NOMO-1 treated with DMSO at 0.1 percent for 48 hours (cell line): ENCODE data around the gene PLCB1.
"Not testable (repeated sequence)": the region's sequence is repeated elsewhere in the genome, so short reads cannot be mapped to it uniquely, and the experiment has no call there.

Experiments
- DNase-seq: peaks from one replicate; lab custom pipeline; 2025; ENCODE audit not compliant: unreplicated experiment; lab: John Stamatoyannopoulos, UW

PLCB1 gene

DNA sequence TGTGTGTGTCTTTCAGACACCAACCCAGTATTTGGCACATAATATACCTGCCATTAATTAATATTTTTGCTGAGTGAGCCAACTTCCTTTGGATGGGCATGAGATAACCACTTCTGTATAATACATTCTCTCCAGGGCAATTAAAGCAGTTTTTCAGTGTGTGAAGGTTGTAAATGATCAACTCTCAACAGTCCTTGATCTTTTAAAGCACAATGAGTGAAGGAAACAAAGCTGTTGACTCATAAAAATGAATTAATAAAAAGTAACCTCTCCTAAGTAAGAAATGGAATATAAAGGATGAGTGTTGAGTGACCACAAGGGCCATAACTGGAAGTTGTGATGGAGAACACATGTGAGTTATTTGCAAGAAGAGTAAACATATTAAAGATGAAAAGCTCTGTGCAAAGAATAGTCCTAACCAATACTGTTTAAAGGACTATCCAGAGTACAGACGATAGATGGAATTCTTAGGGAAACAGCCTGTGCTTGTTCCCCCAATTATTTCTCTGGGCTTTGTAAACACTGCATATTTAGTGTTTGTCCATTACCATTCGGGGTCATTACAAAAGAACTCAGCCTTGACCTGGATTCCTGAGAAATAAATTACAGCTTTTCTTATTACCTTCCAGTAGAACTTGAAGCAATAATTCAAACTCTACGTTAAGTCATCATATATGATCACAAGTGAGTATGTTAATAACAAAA is 446.2 kb downstream of the PLCB1 start:
- no peak for DNase-seq

DNA sequence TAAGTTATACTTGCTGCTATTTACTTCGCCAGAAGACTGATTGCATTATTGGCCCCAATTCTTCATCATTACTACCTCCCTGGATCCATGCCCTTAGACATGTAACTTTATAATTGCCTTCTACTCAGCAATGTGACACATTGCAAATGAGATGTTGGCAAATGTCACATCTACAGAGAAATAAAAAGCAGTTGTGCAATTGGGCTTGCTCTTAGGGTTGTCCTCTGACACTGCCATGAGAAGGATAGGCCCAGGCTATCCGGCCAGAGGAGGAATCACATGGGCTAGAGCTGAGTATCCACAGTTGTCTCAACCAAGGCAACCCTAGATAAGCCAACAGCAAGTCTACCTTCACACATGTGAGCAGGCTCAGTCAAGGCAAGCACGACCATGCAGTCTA is 447.0 kb downstream of the PLCB1 start:
- DNase-seq = no peak

DNA sequence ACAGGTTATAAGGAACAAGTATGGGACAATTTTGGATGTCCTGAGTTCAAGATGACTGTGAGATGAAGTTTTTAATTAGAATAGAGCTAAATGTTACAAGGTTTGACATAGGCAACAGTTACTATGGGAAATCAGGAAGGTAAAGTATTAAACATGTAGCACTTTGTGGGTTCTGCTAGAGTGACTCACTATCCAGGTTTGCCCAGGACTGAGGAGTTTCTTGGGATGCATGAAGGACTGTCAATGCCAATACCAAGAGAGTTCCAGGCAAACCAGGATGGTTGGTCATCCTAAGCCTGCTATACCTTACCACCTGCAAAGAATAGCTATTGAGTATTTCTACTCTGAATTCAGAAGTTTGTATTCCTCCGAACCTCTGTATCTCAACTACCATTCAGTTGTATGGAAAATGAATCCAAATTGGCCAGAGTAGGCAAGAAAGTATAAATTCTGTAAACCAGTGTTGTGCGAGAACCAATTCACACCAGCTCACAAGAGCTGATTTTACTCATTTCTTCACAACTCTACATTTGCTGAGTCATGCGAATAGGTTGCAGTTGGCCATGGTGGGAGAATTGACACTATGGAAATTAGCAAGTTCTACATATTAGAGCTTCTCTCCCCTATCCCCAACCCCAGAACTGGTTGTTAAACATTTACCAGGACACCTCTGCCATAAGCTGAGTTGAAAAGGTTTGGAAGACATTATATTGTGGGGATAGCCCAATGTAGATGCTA is 449.5 kb downstream of the PLCB1 start:
- no peak for DNase-seq

DNA sequence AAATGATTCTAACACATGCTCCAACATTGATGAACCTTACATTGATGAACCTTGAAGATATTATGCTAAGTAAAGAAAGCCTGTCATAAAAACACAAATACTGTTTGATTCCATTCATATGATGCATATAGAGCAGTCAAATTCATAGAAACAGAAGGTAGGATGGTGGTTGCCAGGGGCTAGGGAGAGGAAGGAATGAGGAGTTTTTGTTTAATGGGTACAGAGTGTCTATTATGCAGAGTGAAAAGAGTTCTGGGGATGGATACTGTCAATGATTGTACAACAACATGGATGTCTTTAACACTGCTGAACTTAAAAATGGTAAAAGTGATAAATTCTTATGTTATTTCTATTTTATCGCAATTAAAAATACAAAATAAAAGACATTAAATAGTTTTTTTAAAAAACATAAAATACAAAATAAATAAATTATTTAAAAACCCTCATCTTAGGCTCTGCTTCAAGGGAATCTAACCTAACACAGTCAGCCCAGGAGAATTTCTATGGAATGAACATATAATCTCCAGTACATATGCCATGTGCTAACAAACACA is 451.0 kb downstream of the PLCB1 start:
- no peak for DNase-seq

DNA sequence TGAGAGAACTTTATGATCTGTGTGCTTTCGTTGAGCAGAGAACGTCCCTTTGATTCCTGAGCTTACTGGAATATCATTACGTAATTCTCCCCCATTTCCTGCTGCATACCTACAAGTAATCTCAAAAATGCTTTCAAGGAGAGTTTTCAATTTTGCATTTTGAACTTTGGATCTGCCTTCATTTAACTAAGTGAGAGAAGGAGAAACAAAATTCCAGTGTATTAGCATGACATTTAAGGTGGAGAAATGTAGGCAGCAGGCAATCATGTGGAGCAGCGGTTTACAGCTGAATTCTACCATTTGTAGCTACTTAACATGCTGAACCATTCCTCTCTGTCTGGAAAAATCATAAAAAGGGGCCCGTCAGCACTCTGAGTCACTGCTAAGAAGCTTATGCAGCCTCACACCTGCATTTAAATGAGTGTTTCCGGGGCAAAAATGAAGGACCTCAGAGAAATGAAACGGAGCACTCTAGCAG is 451.5 kb downstream of the PLCB1 start:
- no peak for DNase-seq

DNA sequence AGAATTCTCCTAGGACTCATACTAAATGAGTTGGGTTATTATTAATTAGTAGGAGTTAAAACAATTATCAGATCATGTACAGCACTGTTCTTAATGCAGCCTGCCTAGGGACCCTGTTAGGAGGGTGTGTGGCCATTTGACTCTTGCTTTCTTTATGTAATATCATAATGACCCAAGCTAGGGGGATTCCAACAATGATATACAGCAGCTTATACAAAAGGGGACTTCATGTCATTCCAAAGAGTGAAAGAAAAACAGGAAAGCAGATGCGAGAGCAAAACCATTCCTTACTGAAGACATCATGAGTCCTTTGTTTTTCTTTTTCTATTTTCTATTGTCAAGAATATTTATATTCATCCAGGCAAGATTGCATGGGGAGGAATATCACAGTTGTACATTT is 455.2 kb downstream of the PLCB1 start:
- no peak for DNase-seq

DNA sequence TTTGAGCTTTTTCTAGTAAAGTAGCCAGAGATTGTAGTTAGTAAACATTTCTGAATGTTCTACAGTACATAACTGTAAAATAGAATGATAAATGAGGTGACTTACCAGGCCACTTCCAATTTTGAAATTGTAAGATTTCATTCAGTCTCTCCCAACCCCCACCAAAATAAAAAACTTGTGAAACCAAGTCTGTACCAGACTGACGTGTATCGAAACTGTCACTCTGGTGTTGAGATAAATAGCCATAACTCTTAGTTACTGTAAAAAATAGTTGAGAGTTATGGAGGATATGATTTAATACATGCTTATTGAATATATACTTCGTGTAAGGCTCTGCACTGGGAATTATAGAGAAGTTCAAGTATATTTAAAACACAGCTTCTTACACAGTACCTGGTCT is 455.7 kb downstream of the PLCB1 start:
- DNase-seq = no peak

DNA sequence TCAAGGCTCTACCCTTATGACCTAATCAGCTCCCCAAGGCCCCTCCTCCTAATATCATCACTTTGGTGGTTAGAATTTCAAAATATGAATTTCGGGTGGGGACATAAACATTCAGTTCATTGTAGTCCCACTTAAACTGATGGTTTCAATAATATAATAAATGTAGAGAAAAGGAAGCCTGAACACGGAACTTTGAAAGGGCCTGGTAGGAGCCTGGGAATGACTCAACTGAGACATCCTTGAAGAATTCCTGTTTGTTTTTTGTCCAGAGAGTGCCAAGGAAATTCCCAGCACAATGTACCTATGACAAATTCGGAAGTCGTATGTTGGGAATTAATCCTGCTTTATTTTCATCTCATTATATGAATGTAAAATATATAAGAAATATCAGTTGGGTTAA is 457.9 kb downstream of the PLCB1 start:
- no peak for DNase-seq

DNA sequence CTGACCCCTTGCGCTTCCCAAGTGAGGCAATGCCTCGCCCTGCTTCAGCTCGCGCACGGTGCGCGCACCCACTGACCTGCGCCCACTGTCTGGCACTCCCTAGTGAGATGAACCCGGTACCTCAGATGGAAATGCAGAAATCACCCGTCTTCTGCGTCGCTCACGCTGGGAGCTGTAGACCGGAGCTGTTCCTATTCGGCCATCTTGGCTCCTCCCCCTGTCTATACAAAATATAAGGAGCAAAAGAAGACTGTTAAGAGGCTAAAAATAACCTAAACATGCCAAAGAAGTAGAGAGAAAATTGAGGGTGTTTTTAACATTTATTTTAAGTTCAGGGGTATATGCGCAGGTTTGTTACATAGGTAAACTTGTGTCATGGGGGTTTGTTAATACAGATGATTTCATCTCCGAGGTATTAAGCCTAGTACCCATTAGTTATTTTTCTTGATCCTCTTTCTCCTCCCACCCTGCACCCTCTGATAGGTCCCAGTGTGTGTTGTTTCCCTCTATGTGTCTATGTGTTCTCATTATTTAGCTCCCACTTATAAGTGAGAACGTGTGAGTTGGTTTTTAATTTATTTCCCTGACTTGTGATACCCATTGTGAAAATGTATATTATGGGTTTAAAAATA is 469.0 kb downstream of the PLCB1 start:
- DNase-seq = not testable (repeated sequence)

DNA sequence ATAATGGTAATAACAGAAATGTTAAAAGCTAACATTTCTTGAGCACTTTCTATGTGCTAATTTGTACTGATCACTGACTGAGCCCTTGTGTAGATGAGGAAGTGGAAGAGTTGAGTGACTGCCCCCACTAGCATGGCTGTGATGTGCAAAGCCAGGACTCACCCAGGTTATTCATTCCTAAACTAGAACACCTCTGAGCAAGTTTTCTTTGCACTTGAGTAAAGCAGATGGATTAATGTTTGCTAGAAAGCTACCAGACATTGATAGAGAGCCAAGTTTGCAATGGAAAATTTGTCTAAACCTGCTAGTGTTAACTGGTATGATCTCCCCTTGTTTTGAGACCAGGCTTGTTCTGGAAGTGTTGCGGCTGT is 469.5 kb downstream of the PLCB1 start:
- peak; percentile 4 for DNase-seq

DNA sequence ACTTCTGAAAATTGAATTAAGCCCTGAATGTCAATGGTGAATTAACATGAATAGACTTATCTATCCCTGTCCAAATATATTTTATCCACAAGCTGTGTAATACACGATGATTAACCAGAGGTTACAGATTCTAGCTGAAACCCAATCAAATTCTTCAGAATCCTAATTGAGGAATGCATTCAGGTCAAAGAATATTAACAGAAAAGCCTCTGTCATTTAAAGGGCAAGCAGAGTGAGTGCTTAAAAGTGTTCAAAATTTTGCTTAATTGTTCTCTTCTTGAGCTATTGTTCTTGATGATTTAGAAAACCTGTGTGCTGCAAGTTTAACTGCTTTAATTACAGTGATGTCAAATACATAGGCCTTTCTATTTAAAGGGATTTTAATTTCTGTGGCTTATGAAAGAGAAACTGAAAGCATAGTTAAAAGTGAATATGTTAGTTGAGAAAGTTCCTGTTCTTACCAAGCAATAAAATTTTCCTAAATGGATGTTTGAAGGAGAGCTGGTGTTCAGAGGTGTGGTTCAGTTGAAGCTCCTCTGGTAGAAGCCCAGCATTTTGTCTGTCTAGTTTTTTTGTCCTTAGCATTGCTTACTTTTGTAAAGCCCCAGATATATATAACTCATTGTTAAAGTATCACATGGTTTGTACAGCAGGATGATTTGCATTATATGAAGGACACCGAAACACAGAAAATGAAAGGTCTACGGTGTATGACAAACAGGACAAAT is 470.5 kb downstream of the PLCB1 start:
- DNase-seq = peak; percentile 69

DNA sequence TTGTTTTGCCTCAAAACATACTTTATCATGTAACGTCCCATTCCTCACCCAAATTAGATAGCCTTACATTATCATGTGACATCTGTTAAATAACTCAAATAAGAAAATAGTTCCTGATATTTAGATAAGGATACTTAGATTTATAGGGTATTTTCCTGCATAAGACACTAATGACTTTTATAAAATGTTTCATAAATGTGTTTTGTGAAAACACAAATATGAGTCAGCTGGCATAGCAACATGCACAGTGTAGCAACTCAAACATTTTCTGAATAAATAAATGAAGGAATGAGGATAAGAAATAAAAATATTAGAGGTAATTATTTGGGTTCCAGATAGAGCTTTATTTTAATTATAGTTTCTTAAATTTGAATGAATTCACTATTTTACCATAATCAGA is 476.4 kb downstream of the PLCB1 start:
- no peak for DNase-seq

DNA sequence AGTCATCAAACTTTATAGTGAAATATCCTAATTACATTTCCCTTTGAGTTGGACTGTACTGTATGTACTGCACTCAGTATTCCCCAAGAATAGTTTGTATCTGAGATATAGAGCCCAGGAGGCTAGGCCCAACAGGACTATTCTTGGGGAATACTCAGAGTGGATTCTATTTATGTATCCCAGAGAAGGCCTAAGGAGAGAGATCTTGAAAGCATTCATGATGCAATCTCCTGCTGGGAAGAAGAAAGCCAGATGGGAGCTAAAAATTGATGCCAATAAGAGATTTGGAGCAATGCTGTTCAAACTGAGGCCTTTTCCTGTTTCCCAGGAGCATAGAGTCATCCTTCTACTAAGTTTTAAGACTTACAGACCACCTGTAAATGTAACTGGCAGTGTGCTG is 484.7 kb downstream of the PLCB1 start:
- no peak for DNase-seq

DNA sequence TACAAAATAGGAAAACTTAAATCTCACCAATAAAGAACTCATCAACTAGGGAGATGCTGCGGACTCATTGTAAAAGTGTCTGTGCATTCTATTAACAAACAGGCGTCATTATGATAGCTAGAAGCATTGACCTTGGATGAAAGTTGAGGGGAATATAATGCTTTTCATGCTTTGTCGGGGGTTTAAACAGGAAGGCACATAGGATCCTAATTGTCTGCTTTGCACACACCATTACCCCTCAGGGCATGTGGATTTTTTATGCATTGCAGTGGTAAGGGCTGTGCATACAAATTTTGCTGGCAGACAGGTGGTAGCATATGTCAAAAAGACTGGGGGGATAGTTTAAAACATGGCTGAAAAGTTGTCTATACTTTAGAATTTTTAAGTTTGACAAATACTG is 488.9 kb downstream of the PLCB1 start:
- DNase-seq = no peak

DNA sequence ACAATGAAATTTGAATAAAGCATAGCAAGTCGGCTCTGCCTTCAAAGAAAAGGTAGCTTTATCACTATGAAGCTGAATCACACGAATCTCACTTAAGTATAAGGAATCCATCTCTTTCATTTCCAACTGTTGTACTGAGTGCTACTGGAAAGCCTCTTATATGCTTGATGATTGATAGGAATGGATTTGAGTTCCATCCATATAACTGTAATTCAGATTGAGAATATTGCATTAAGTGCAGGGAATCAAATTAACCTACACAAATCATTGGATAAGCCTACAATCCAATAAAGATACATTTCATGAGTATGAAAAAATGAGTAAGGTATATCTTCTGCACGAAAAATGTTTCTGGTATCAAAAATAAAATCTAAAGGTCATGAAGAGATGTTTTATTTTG is 492.0 kb downstream of the PLCB1 start:
- no peak for DNase-seq

DNA sequence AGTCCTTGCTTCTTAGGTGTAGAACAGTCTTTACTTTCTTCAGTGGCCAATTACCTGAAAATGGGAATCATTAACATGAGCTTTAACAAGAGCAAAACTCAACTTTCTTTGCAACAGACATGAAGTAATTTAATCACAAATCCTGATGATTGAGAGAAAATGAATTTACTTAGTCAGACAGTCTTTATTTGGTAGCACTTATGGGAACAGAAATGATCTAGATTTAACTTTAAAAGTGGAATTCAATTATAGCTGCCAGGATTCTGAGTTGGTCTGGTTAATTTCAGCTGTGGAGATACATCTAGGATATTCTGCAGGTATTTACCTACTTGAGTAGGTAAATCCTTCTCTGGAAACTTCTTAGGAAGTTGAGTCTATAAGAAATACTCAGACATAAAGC is 492.6 kb downstream of the PLCB1 start:
- DNase-seq = no peak

DNA sequence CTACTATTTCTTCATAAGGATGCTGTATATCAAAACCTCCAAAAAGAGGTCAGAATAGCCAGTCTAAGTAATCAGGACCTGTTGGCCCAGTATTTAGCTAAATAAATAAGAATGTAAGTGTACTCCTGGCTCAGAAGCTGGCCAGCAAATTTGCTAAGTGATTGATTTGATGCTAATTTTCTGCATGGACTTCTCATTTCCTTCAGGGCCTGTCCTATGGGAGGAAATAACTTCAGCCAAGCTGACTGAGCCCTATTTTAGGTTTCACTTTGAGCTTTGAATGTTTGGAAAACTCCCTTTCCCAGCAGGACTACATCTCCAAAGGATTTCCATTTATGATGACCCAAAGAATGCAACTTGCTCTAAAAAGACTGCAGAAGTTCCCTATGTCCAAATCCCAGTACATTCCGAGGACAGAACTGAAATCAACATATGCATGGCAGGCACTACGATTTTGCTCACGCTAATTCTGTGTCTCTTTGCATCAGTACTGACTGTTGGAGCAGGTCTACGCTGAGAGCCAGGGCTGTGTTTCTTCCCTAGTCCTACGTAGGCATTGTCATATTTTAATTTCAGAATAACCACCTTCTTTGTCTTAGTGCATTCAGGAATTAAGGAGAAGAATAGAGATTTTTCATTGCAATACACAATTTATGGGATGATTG is 495.4 kb downstream of the PLCB1 start:
- DNase-seq = no peak

DNA sequence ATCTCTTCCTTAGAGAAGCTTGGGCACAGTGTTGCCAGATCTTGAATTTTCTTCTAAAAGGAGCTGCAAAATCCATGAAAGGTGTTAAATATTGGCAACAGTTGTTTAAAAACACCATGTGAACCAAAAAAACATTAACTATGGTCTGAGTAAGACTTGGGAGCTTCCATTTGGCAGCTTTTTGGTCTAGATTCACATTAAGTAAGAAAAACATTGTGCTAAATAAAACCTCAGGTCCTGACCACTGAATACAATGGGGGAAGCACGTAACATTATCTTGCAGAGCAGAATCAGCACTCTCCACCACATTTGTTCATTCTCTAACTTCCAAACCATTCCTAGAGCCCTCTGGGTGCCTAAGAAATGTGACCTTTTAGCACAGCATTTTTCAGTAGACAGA is 499.2 kb downstream of the PLCB1 start:
- no peak for DNase-seq

DNA sequence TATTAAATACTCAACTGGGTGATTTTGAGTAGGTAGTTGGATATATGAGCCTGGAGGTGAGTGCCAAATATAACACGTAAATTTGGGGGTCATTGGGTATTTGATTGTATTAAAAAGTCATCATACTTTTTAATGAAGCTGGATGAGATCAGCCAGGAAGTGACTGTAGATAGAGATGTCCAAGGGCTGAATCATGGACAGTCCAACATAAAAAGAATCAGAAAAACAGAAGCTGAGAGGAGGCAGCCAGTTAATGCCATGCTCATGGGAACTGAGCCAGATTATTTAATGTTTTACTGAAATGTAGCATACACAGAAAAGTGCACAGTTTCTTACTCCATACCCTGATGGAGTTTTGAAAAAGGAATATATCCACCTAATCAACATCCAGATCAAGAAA is 501.3 kb downstream of the PLCB1 start:
- DNase-seq = no peak

DNA sequence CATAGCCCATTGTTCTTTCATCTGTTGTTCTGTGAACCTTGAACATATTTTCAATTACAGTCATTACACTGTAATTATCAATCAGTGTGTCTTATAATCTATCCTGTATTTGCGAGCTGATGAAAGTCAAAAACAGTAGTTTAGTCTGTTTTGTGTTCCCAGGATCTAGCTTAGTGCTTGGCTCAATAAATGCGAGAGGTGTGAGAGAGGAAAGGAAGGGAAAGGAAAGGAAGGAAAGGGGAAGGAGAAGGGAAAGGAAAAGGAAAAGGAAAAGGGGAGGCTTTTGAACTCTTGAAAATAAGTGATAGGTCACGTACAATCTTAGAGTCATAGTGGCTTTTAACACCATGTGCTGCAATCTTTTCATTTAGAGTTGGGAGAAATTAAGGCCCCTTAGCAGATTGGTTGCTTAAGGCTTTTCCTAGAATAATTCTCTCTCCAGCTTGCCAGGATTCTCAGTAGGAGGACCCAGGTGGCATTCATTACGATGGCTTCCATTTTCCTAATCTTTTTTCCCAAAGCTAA is 503.0 kb downstream of the PLCB1 start:
- DNase-seq = no peak

DNA sequence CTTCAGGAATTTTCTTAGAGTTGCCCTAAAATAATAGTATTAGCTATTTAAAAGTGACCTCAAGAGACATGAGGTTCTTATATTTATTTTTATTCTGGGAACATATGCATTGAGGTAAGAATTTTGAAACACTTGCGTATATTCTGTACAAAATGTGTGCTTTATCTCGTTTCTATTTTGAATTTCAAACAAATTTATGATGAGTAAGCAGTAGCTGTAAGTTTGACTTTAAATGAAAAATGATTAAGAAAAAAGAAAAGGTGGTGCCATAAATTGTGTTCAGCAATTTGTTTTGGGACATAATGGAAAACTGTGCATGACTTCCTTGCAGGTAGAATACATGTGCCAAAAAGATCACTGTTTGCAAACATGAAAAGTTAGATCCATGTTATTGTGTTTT is 503.8 kb downstream of the PLCB1 start:
- DNase-seq = no peak
